ENCODE data around the gene EPB41L4B.
A peak's percentile ranks its signal among the peaks of the same experiment; 100 is the strongest.

Gene EPB41L4B

DNA sequence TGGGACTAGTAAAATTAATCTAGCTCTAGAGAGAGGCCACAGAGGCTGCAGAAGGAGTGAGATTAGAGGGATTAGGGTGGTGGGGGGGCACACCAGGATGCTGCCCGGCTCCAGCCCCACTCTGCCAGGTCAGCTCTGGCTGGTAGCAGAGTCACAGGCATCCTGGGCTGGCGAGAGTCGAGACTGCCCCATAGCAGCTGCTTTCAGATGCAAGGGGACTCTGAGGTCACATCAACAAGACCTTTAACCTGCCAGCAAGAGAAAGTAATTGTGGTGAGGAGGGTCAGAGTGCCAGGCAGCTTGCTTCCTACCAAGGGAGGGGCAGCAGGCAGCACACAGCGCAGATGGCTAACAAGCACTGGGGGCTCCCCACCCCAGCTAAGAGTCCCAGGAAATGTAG is 7.5 kb downstream of the EPB41L4B start (continued):
- TF ChIP-seq, protein P1, sequence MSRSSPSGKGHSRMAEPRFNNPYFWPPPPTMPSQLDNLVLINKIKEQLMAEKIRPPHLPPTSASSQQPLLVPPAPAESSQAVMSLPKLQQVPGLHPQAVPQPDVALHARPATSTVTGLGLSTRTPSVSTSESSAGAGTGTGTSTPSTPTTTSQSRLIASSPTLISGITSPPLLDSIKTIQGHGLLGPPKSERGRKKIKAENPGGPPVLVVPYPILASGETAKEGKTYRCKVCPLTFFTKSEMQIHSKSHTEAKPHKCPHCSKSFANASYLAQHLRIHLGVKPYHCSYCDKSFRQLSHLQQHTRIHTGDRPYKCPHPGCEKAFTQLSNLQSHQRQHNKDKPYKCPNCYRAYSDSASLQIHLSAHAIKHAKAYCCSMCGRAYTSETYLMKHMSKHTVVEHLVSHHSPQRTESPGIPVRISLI (tag by site-specific recombination; IDR thresholded peaks at IDR 0.05), result no peak
- no peak for TF ChIP-seq ZNF596 (tag by site-specific recombination; IDR thresholded peaks at IDR 0.05)
- TF ChIP-seq ZNF423 (tag by site-specific recombination; IDR thresholded peaks at IDR 0.05), result no peak
- TF ChIP-seq ZFP41 (tag by site-specific recombination; IDR thresholded peaks at IDR 0.05; ENCODE audit: borderline replicate concordance), result no peak

DNA sequence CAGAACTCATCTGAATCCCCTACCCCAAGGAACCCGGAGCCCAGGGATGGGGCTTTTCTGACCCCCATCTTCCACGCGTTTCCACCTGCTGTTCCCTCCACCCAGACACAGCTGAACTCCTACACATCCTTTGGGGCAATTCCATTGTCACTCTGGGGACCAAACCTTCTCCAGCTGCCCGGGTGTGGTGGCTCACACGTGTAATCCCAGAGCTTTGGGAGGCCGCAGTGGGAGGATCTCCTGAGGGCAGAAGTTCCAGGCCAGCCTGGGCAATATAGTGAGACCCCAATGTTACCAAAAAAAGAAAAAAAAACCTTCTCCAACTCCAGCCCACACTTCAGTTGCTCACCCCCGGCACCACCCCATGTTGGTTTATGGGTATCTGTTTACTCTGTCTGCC is 8.1 kb downstream of the EPB41L4B start:
- no peaks in the 10 kb centered on the region for H3K36me3 ChIP-seq (ENCODE audit: control insufficient read depth in 2 of 2, insufficient read depth in 1 of 2, low read length in 2 of 2)
- no peak overlapping the region for H3K27ac ChIP-seq (ENCODE audit: extremely low read depth, low read depth, low read length)
- H3K4me3 ChIP-seq (ENCODE audit: low read depth, low read length), result no peak overlapping the region
- ChIA-PET CTCF (interaction anchor here (0.7 to 0.8 kb wide), 2 partner anchors 68 to 119 kb away, joined by 3 to 4 read pairs; no protein-coding TSS in a partner anchor), POLR2A (no interaction called here)
- H3K9me3 ChIP-seq (ENCODE audit: control insufficient read depth, insufficient read depth, low read depth, low read length), result no peaks in the 10 kb centered on the region
- peaks cover 8% of the 10 kb centered on the region for H3K4me1 ChIP-seq (ENCODE audit: control insufficient read depth, insufficient read depth, low read length)
- TF ChIP-seq ZNF707 (tag by site-specific recombination; IDR thresholded peaks at IDR 0.05) (no peak), ZNF121 (tag by site-specific recombination; IDR thresholded peaks at IDR 0.05) (peak; percentile 81), BCL11B (tag by site-specific recombination; IDR thresholded peaks at IDR 0.05; ENCODE audit: low read depth) (no peak), ZNF350 (tag by site-specific recombination; IDR thresholded peaks at IDR 0.05) (no peak), ZNF324 (tag by site-specific recombination; IDR thresholded peaks at IDR 0.05) (no peak), ZNF658 (tag by site-specific recombination; IDR thresholded peaks at IDR 0.05) (no peak), ZFP3 (tag by site-specific recombination; IDR thresholded peaks at IDR 0.05; ENCODE audit: low read depth) (peak; percentile 79), ZBTB20 (tag by site-specific recombination; IDR thresholded peaks at IDR 0.05) (no peak), GLIS1 (tag by site-specific recombination; IDR thresholded peaks at IDR 0.05) (no peak), ZNF10 (tag by site-specific recombination; IDR thresholded peaks at IDR 0.05) (no peak), KLF16 (tag by site-specific recombination; IDR thresholded peaks at IDR 0.05) (no peak)
- TF ChIP-seq, protein P2, sequence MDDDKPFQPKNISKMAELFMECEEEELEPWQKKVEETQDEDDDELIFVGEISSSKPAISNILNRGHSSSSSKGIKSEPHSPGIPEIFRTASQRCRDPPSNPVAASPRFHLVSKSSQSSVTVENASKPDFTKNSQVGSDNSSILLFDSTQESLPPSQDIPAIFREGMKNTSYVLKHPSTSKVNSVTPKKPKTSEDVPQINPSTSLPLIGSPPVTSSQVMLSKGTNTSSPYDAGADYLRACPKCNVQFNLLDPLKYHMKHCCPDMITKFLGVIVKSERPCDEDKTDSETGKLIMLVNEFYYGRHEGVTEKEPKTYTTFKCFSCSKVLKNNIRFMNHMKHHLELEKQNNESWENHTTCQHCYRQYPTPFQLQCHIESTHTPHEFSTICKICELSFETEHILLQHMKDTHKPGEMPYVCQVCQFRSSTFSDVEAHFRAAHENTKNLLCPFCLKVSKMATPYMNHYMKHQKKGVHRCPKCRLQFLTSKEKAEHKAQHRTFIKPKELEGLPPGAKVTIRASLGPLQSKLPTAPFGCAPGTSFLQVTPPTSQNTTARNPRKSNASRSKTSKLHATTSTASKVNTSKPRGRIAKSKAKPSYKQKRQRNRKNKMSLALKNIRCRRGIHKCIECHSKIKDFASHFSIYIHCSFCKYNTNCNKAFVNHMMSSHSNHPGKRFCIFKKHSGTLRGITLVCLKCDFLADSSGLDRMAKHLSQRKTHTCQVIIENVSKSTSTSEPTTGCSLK (tag by site-specific recombination; IDR thresholded peaks at IDR 0.05), result no peak
- TF ChIP-seq, protein P3, sequence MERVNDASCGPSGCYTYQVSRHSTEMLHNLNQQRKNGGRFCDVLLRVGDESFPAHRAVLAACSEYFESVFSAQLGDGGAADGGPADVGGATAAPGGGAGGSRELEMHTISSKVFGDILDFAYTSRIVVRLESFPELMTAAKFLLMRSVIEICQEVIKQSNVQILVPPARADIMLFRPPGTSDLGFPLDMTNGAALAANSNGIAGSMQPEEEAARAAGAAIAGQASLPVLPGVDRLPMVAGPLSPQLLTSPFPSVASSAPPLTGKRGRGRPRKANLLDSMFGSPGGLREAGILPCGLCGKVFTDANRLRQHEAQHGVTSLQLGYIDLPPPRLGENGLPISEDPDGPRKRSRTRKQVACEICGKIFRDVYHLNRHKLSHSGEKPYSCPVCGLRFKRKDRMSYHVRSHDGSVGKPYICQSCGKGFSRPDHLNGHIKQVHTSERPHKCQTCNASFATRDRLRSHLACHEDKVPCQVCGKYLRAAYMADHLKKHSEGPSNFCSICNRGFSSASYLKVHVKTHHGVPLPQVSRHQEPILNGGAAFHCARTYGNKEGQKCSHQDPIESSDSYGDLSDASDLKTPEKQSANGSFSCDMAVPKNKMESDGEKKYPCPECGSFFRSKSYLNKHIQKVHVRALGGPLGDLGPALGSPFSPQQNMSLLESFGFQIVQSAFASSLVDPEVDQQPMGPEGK (tag by site-specific recombination; IDR thresholded peaks at IDR 0.05), result no peak
- TF ChIP-seq, protein P4, sequence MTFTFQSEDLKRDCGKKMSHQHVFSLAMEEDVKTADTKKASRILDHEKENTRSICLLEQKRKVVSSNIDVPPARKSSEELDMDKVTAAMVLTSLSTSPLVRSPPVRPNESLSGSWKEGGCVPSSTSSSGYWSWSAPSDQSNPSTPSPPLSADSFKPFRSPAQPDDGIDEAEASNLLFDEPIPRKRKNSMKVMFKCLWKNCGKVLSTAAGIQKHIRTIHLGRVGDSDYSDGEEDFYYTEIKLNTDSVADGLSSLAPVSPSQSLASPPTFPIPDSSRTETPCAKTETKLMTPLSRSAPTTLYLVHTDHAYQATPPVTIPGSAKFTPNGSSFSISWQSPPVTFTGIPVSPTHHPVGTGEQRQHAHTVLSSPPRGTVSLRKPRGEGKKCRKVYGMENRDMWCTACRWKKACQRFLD (tag by site-specific recombination; IDR thresholded peaks at IDR 0.05), result no peak
- TF ChIP-seq, protein P5, sequence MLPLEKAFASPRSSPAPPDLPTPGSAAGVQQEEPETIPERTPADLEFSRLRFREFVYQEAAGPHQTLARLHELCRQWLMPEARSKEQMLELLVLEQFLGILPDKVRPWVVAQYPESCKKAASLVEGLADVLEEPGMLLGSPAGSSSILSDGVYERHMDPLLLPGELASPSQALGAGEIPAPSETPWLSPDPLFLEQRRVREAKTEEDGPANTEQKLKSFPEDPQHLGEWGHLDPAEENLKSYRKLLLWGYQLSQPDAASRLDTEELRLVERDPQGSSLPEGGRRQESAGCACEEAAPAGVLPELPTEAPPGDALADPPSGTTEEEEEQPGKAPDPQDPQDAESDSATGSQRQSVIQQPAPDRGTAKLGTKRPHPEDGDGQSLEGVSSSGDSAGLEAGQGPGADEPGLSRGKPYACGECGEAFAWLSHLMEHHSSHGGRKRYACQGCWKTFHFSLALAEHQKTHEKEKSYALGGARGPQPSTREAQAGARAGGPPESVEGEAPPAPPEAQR (tag by site-specific recombination; IDR thresholded peaks at IDR 0.05), result no peak

Measured in HEK293 (cell line).